ENCODE data around the gene OR2J2.
"Not testable (repeated sequence)": the region's sequence is repeated elsewhere in the genome, so short reads cannot be mapped to it uniquely, and the experiment has no call there.

Gene OR2J2

GRCh38 chr6:29155182-29155581 lies 15.5 kb upstream of the OR2J2 start:
- not testable (repeated sequence) for H2AFZ ChIP-seq (ENCODE audit: low read length, unreplicated experiment); H3K4me3 ChIP-seq (ENCODE audit: low read depth, low read length); H3K79me2 ChIP-seq (ENCODE audit: control insufficient read depth, insufficient read depth, low read length, unreplicated experiment); H3K27me3 ChIP-seq (ENCODE audit: insufficient read depth, low read length); H3K36me3 ChIP-seq (ENCODE audit: insufficient read depth, low read length); H3K4me1 ChIP-seq (ENCODE audit: control insufficient read depth, insufficient read depth, low read length, unreplicated experiment); H3K27ac ChIP-seq (ENCODE audit: low read depth, low read length)

- H3K27ac ChIP-seq (ENCODE audit: low read depth, low read length); H3K27me3 ChIP-seq (ENCODE audit: insufficient read depth, low read length); H3K79me2 ChIP-seq (ENCODE audit: control insufficient read depth, insufficient read depth, low read length, unreplicated experiment); H3K4me1 ChIP-seq (ENCODE audit: control insufficient read depth, insufficient read depth, low read length, unreplicated experiment); H3K36me3 ChIP-seq (ENCODE audit: insufficient read depth, low read length); H2AFZ ChIP-seq (ENCODE audit: low read length, unreplicated experiment); H3K4me3 ChIP-seq (ENCODE audit: low read depth, low read length): not testable (repeated sequence)
These were observed 10.8 kb upstream of the OR2J2 start for GRCh38 chr6:29159922-29160321.

GRCh38 chr6:29165571-29165970 lies 5.1 kb upstream of the OR2J2 start:
- H3K79me2 ChIP-seq (ENCODE audit: control insufficient read depth, insufficient read depth, low read length, unreplicated experiment); H3K4me3 ChIP-seq (ENCODE audit: low read depth, low read length); H3K36me3 ChIP-seq (ENCODE audit: insufficient read depth, low read length); H3K4me1 ChIP-seq (ENCODE audit: control insufficient read depth, insufficient read depth, low read length, unreplicated experiment); H3K27ac ChIP-seq (ENCODE audit: low read depth, low read length); H3K27me3 ChIP-seq (ENCODE audit: insufficient read depth, low read length); H2AFZ ChIP-seq (ENCODE audit: low read length, unreplicated experiment): not testable (repeated sequence)

- Histone ChIP-seq H3K27me3 (ENCODE audit: insufficient read depth, low read length) (0 out of 2 replicates have a peak, but pooled peaks cover 4% of the 10 kb centered on the region), H3K4me3 (ENCODE audit: low read depth, low read length) (no peak overlapping the region), H3K36me3 (ENCODE audit: insufficient read depth, low read length) (no peaks in the 10 kb centered on the region), H3K79me2 (ENCODE audit: control insufficient read depth, insufficient read depth, low read length, unreplicated experiment) (no peaks in the 10 kb centered on the region), H3K4me1 (ENCODE audit: control insufficient read depth, insufficient read depth, low read length, unreplicated experiment) (no peaks in the 10 kb centered on the region), H3K27ac (ENCODE audit: low read depth, low read length) (no peak overlapping the region), H2AFZ (ENCODE audit: low read length, unreplicated experiment) (no peak overlapping the region)
These were observed 1.0 kb downstream of the OR2J2 start for GRCh38 chr6:29171736-29172135.

GRCh38 chr6:29183594-29183993 lies 12.9 kb downstream of the OR2J2 start:
- Histone ChIP-seq H3K27me3 (ENCODE audit: insufficient read depth, low read length) (no peaks in the 10 kb centered on the region), H3K4me3 (ENCODE audit: low read depth, low read length) (no peak overlapping the region), H3K27ac (ENCODE audit: low read depth, low read length) (no peak overlapping the region), H3K79me2 (ENCODE audit: control insufficient read depth, insufficient read depth, low read length, unreplicated experiment) (no peaks in the 10 kb centered on the region), H3K36me3 (ENCODE audit: insufficient read depth, low read length) (no peaks in the 10 kb centered on the region), H2AFZ (ENCODE audit: low read length, unreplicated experiment) (no peak overlapping the region), H3K4me1 (ENCODE audit: control insufficient read depth, insufficient read depth, low read length, unreplicated experiment) (no peaks in the 10 kb centered on the region)

GRCh38 chr6:29188659-29189058 lies 18.0 kb downstream of the OR2J2 start:
- not testable (repeated sequence) for H3K79me2 ChIP-seq (ENCODE audit: control insufficient read depth, insufficient read depth, low read length, unreplicated experiment); H3K27ac ChIP-seq (ENCODE audit: low read depth, low read length); H3K4me1 ChIP-seq (ENCODE audit: control insufficient read depth, insufficient read depth, low read length, unreplicated experiment); H3K27me3 ChIP-seq (ENCODE audit: insufficient read depth, low read length); H2AFZ ChIP-seq (ENCODE audit: low read length, unreplicated experiment); H3K4me3 ChIP-seq (ENCODE audit: low read depth, low read length); H3K36me3 ChIP-seq (ENCODE audit: insufficient read depth, low read length)

GRCh38 chr6:29200767-29201662 lies 30.3 kb downstream of the OR2J2 start:
- Histone ChIP-seq H3K79me2 (ENCODE audit: control insufficient read depth, insufficient read depth, low read length, unreplicated experiment) (no peaks in the 10 kb centered on the region), H2AFZ (ENCODE audit: low read length, unreplicated experiment) (no peak overlapping the region), H3K4me3 (ENCODE audit: low read depth, low read length) (no peak overlapping the region), H3K27me3 (ENCODE audit: insufficient read depth, low read length) (no peaks in the 10 kb centered on the region), H3K36me3 (ENCODE audit: insufficient read depth, low read length) (no peaks in the 10 kb centered on the region), H3K27ac (ENCODE audit: low read depth, low read length) (no peak overlapping the region), H3K4me1 (ENCODE audit: control insufficient read depth, insufficient read depth, low read length, unreplicated experiment) (no peaks in the 10 kb centered on the region)

- Histone ChIP-seq H3K4me1 (ENCODE audit: control insufficient read depth, insufficient read depth, low read length, unreplicated experiment) (no peaks in the 10 kb centered on the region), H3K36me3 (ENCODE audit: insufficient read depth, low read length) (no peaks in the 10 kb centered on the region), H2AFZ (ENCODE audit: low read length, unreplicated experiment) (no peak overlapping the region), H3K79me2 (ENCODE audit: control insufficient read depth, insufficient read depth, low read length, unreplicated experiment) (no peaks in the 10 kb centered on the region), H3K27ac (ENCODE audit: low read depth, low read length) (no peak overlapping the region), H3K4me3 (ENCODE audit: low read depth, low read length) (no peak overlapping the region), H3K27me3 (ENCODE audit: insufficient read depth, low read length) (no peaks in the 10 kb centered on the region)
These were observed 31.3 kb downstream of the OR2J2 start for GRCh38 chr6:29201966-29202365.

- no peak overlapping the region for H3K27ac ChIP-seq (ENCODE audit: low read depth, low read length)
- no peaks in the 10 kb centered on the region for H3K27me3 ChIP-seq (ENCODE audit: insufficient read depth, low read length)
- H3K4me3 ChIP-seq (ENCODE audit: low read depth, low read length), result no peak overlapping the region
- H3K4me1 ChIP-seq (ENCODE audit: control insufficient read depth, insufficient read depth, low read length, unreplicated experiment), result no peaks in the 10 kb centered on the region
- H2AFZ ChIP-seq (ENCODE audit: low read length, unreplicated experiment), result no peak overlapping the region
- no peaks in the 10 kb centered on the region for H3K79me2 ChIP-seq (ENCODE audit: control insufficient read depth, insufficient read depth, low read length, unreplicated experiment)
- H3K36me3 ChIP-seq (ENCODE audit: insufficient read depth, low read length), result no peaks in the 10 kb centered on the region
These were observed 40.8 kb downstream of the OR2J2 start for GRCh38 chr6:29211488-29211887.

GRCh38 chr6:29216528-29216927 lies 45.8 kb downstream of the OR2J2 start:
- no peak overlapping the region for H3K4me3 ChIP-seq (ENCODE audit: low read depth, low read length)
- H3K79me2 ChIP-seq (ENCODE audit: control insufficient read depth, insufficient read depth, low read length, unreplicated experiment), result no peaks in the 10 kb centered on the region
- no peak overlapping the region for H2AFZ ChIP-seq (ENCODE audit: low read length, unreplicated experiment)
- no peaks in the 10 kb centered on the region for H3K4me1 ChIP-seq (ENCODE audit: control insufficient read depth, insufficient read depth, low read length, unreplicated experiment)
- no peaks in the 10 kb centered on the region for H3K36me3 ChIP-seq (ENCODE audit: insufficient read depth, low read length)
- no peaks in the 10 kb centered on the region for H3K27me3 ChIP-seq (ENCODE audit: insufficient read depth, low read length)
- no peak overlapping the region for H3K27ac ChIP-seq (ENCODE audit: low read depth, low read length)

- not testable (repeated sequence) for H3K27ac ChIP-seq (ENCODE audit: low read depth, low read length); H3K4me3 ChIP-seq (ENCODE audit: low read depth, low read length); H3K79me2 ChIP-seq (ENCODE audit: control insufficient read depth, insufficient read depth, low read length, unreplicated experiment); H3K4me1 ChIP-seq (ENCODE audit: control insufficient read depth, insufficient read depth, low read length, unreplicated experiment); H2AFZ ChIP-seq (ENCODE audit: low read length, unreplicated experiment); H3K27me3 ChIP-seq (ENCODE audit: insufficient read depth, low read length); H3K36me3 ChIP-seq (ENCODE audit: insufficient read depth, low read length)
These were observed 46.5 kb downstream of the OR2J2 start for GRCh38 chr6:29217242-29217641.
